SK-N-SH (cell line): ENCODE data around the gene STARD13.

Experiments
- CTCF ChIP-seq: fragments of 200-600 bp; sonication (generic); IDR thresholded peaks from 2 replicates; pipeline ENCODE4 v1.6.1; 2017; ENCODE audit warnings: antibody characterized with exemption, mild to moderate bottlenecking, moderate library complexity
- EP300 ChIP-seq, 2 experiments: IDR thresholded peaks; 2 replicates each; pipeline versions ENCODE4 v1.4.0 to v1.6.1; 2012; ENCODE audit warnings: borderline replicate concordance in 1 of 2, low read depth in 1 of 2, low read length in 1 of 2
- EZH2phosphoT487 ChIP-seq: fragments of 200-600 bp; sonication (generic); IDR thresholded peaks from 2 replicates; pipeline ENCODE4 v1.6.1; 2017; ENCODE audit warnings: low read depth, mixed run types, mild to moderate bottlenecking, antibody characterized with exemption, moderate library complexity, borderline replicate concordance
- FOXJ3 ChIP-seq: sonication (generic); formaldehyde crosslinking; IDR thresholded peaks from 2 replicates; pipeline ENCODE4 v1.5.1; 2020; ENCODE audit warnings: mild to moderate bottlenecking, missing genetic modification reagents
- GATA2 ChIP-seq: sonication (generic); formaldehyde crosslinking; IDR thresholded peaks from 2 replicates; pipeline ENCODE4 v1.5.0; 2020; ENCODE audit warnings: mild to moderate bottlenecking, missing genetic modification reagents
- IRF3 ChIP-seq: fragments of 150-350 bp; IDR thresholded peaks from 2 replicates; pipeline ENCODE4 v1.6.1; 2016; ENCODE audit warnings: mild to moderate bottlenecking, low read depth, low read length
- MEF2A ChIP-seq: IDR thresholded peaks from 2 replicates; pipeline ENCODE4 v1.4.0; 2012; ENCODE audit warnings: low read depth, borderline replicate concordance
- MXI1 ChIP-seq: IDR thresholded peaks from 2 replicates; pipeline ENCODE4 v1.6.1; 2012; ENCODE audit warnings: mild to moderate bottlenecking, low read depth, low read length, improper control_type of control experiment
- REST ChIP-seq: IDR thresholded peaks from 2 replicates; pipeline ENCODE4 v1.6.1; 2012; ENCODE audit warnings: mild to moderate bottlenecking, low read depth, low read length, moderate library complexity
- RFX5 ChIP-seq: IDR thresholded peaks from 2 replicates; pipeline ENCODE4 v1.6.1; 2012; ENCODE audit warnings: mild to moderate bottlenecking, improper control_type of control experiment, low read length
- SIN3A ChIP-seq: IDR thresholded peaks from 2 replicates; pipeline ENCODE4 v1.6.1; 2012; ENCODE audit warnings: low read depth, mild to moderate bottlenecking, low read length, moderate library complexity, borderline replicate concordance
- SMC3 ChIP-seq: IDR thresholded peaks from 2 replicates; pipeline ENCODE4 v1.6.1; 2012; ENCODE audit warnings: low read depth, low read length, improper control_type of control experiment
- TF ChIP-seq, protein P1 (sequence below): IDR thresholded peaks from 2 replicates; pipeline ENCODE4 v1.4.0; 2012; ENCODE audit warnings: low read depth, borderline replicate concordance

GRCh38 chr13:33154911-33155310 lies 130.6 kb downstream of the STARD13 start:
- TF ChIP-seq RFX5 (no peak), CTCF (no peak), FOXJ3 (CRISPR knock-in tag) (no peak), GATA2 (CRISPR knock-in tag) (no peak), SMC3 (no peak), EP300 (IDR thresholded peaks at IDR 0.05; ENCODE audit: borderline replicate concordance in 1 of 2, low read depth in 1 of 2, low read length in 1 of 2) (no peak), IRF3 (no peak), EZH2phosphoT487 (no peak), REST (no peak), MXI1 (no peak), SIN3A (no peak), MEF2A (no peak)
- TF ChIP-seq, protein P1, sequence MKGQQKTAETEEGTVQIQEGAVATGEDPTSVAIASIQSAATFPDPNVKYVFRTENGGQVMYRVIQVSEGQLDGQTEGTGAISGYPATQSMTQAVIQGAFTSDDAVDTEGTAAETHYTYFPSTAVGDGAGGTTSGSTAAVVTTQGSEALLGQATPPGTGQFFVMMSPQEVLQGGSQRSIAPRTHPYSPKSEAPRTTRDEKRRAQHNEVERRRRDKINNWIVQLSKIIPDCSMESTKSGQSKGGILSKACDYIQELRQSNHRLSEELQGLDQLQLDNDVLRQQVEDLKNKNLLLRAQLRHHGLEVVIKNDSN: no peak
